OCI-LY7 (cell line): ENCODE measurements around the gene CRYZ. TPM values are rescaled to one million over a fixed set of nuclear protein-coding genes. Genes with fewer than 3 reads are reported as not detected.
A peak's percentile ranks its signal among the peaks of the same experiment; 100 is the strongest.

Experiments used
- Bru-seq: library from RNA; stranded (reverse); fragments of 400-500 nt; gene quantifications from one replicate; lab custom pipeline; 2021; lab: Mats Ljungman, UMichigan
- BruChase-seq, 2 experiments: library from RNA; stranded (reverse); fragments of 400-500 nt; gene quantifications; one replicate each; lab custom pipeline; 2021; lab: Mats Ljungman, UMichigan
- BruUV-seq: library from RNA; stranded (reverse); fragments of 400-500 nt; replicated peaks from 2 replicates; lab custom pipeline; 2021; lab: Mats Ljungman, UMichigan
- CTCF ChIA-PET: fragments of 300-600 bp; sonication (Branson Sonifier 250); formaldehyde crosslinking; loops from one replicate; lab custom pipeline; 2022; ENCODE audit warnings: antibody characterized with exemption; ENCODE audit not compliant: unreplicated experiment; lab: Charles Lee
- POLR2A ChIA-PET: fragments of 300-600 bp; sonication (Branson Sonifier 250); formaldehyde crosslinking; loops from one replicate; lab custom pipeline; 2022; ENCODE audit warnings: antibody characterized with exemption; lab: Charles Lee
- DNase-seq: peaks from one replicate; pipeline ENCODE4 v3.0.0-alpha.2; 2015; ENCODE audit warnings: low spot score
- H2AFZ ChIP-seq: fragments of 200-600 bp; sonication (generic), shearing (Covaris generic); 2 replicates; pipeline ENCODE4 v1.6.1; 2014; ENCODE audit warnings: mild to moderate bottlenecking, antibody characterized with exemption, low read length, moderate library complexity
- H3K27ac ChIP-seq: fragments of 200-600 bp; sonication (generic); 2 replicates; pipeline ENCODE4 v1.5.1; 2014; ENCODE audit warnings: mixed run types, low read depth, mild to moderate bottlenecking, moderate library complexity, low read length, inconsistent platforms; ENCODE audit not compliant: poor library complexity, severe bottlenecking
- H3K36me3 ChIP-seq: fragments of 200-600 bp; sonication (generic); 2 replicates; pipeline ENCODE4 v1.6.1; 2014; ENCODE audit warnings: mild to moderate bottlenecking, antibody characterized with exemption, low read length, moderate library complexity, mixed read lengths; ENCODE audit not compliant: insufficient read depth
- H3K4me1 ChIP-seq: fragments of 200-600 bp; sonication (generic); 2 replicates; pipeline ENCODE4 v1.5.1; 2014; ENCODE audit warnings: mild to moderate bottlenecking, low read length; ENCODE audit not compliant: insufficient read depth, poor library complexity, severe bottlenecking
- H3K4me2 ChIP-seq: fragments of 200-600 bp; sonication (generic); 2 replicates; pipeline ENCODE4 v1.6.1; 2014; ENCODE audit warnings: mild to moderate bottlenecking, low read length
- H3K4me3 ChIP-seq: fragments of 200-600 bp; sonication (generic); 2 replicates; pipeline ENCODE4 v1.5.1; 2014; ENCODE audit warnings: mild to moderate bottlenecking, low read depth, low read length; ENCODE audit not compliant: poor library complexity, severe bottlenecking
- H3K79me2 ChIP-seq: fragments of 200-600 bp; sonication (generic); 2 replicates; pipeline ENCODE4 v1.6.1; 2016; ENCODE audit warnings: low read depth, mild to moderate bottlenecking, low read length, moderate library complexity, mixed read lengths; ENCODE audit not compliant: insufficient read depth
- H3K9me2 ChIP-seq: fragments of 200-600 bp; sonication (generic); 2 replicates; pipeline ENCODE4 v1.6.1; 2016; ENCODE audit warnings: mild to moderate bottlenecking, low read length, mixed read lengths; ENCODE audit not compliant: insufficient read depth
- H3K9me3 ChIP-seq: fragments of 200-600 bp; sonication (generic); 2 replicates; pipeline ENCODE4 v1.6.1; 2014; ENCODE audit warnings: mild to moderate bottlenecking, mixed run types, low read length, mixed read lengths
- H4K20me1 ChIP-seq: fragments of 200-600 bp; sonication (generic); 2 replicates; pipeline ENCODE4 v1.6.1; 2014; ENCODE audit warnings: mild to moderate bottlenecking, antibody characterized with exemption, low read length, moderate library complexity, mixed read lengths; ENCODE audit not compliant: insufficient read depth
- CTCF ChIP-seq: fragments of 200-600 bp; sonication (generic); conservative IDR thresholded peaks from 2 replicates; pipeline ENCODE4 v1.5.1; 2014; ENCODE audit warnings: mild to moderate bottlenecking, antibody characterized with exemption, low read length, moderate library complexity, mixed read lengths
- EZH2phosphoT487 ChIP-seq: fragments of 200-600 bp; sonication (generic); IDR thresholded peaks from 2 replicates; pipeline ENCODE4 v1.6.1; 2018; ENCODE audit warnings: low read depth, borderline replicate concordance, mild to moderate bottlenecking, mixed run types, antibody characterized with exemption, low read length, moderate library complexity, mixed read lengths
- intact Hi-C: fragments of 100-400 bp; cut with micrococcal nuclease; formaldehyde crosslinking; loops from one replicate; pipeline ENCODE4 v1.10.0; 2022; ENCODE audit not compliant: unreplicated experiment
- long read RNA-seq: library from polyadenylated mRNA; stranded (forward); transcript quantifications from one replicate; pipeline ENCODE4 v2.0.0, GENCODE V29; 2022
- total RNA-seq, 2 experiments: library from RNA; depleted of rRNA in 1 of 2; stranded (reverse); fragments of >200 nt in 1 of 2; shearing (Covaris generic) in 1 of 2; gene quantifications; 2 replicates each; pipeline ENCODE4 v1.2.3, GENCODE V29; 2014 to 2022

Gene CRYZ
- total RNA-seq (2014; rRNA removed; shearing (Covaris generic)), result 20.6 and 27.8 TPM in 2 replicates
- total RNA-seq (2022), result 36.7 and 39.0 TPM in 2 replicates
- percentile 66 among the genes with signal in this experiment for Bru-seq, nascent RNA
- BruChase-seq, experiment 1, labeled RNA remaining after a 6-hour chase, result percentile 80 among the genes with signal in this experiment
- percentile 68 among the genes with signal in this experiment for BruChase-seq, experiment 2, labeled RNA remaining after a 2-hour chase
- long read RNA-seq, transcript CRYZ-201 (9 exons, 1,888 nt), result major isoform, 74 of 87 reads
- long read RNA-seq, partial matches to known transcripts, result 1 of 87 reads
- long read RNA-seq, other reads (novel, unspliced or antisense), result 4 of 87 reads

GRCh38 chr1:74732960-74733603 is at the start of gene CRYZ, which contains the start of gene TYW3:
CRYZ (minus strand) TSS chr1:74733050; CDS start chr1:74724821, 8,229 bp downstream.
TYW3 (plus strand) TSS chr1:74733152; CDS start chr1:74733245, 93 bp downstream.
- Histone ChIP-seq H4K20me1 (no peaks in the 10 kb centered on the region), H3K9me2 (no peaks in the 10 kb centered on the region), H3K9me3 (no peaks in the 10 kb centered on the region; the same call in 1 of the 2 replicates), H3K4me2 (peak within 1 kb of the TSS; percentile 88), H3K4me1 (peaks cover 21% of the 10 kb centered on the region), H2AFZ (peak within 1 kb of the TSS; percentile 99), H3K4me3 (peak within 1 kb of the TSS; percentile 95), H3K36me3 (peaks cover 41% of the 10 kb centered on the region), H3K27ac (peak within 1 kb of the TSS; percentile 86), H3K79me2 (peaks cover 23% of the 10 kb centered on the region; the same call in 1 of the 2 replicates)
- no peak for TF ChIP-seq EZH2phosphoT487
- no peak for TF ChIP-seq CTCF
- intact Hi-C loops, result loop anchor here (2.0 kb wide), 2 partner anchors 536 to 992 kb away; partner anchors contain the start of gene ACADM
- ChIA-PET CTCF (interaction anchor here (0.6 kb wide), 1 partner anchor 29 kb away, joined by 3 read pairs; no protein-coding TSS in a partner anchor), POLR2A (interaction anchor here (0.6 to 2.3 kb wide), 7 partner anchors 11 to 996 kb away, joined by 3 to 5 read pairs (median 4); no protein-coding TSS in a partner anchor)
- TSS peak; percentile 74 for BruUV-seq
- DNase-seq, result peak; percentile 87

GRCh38 chr1:74780594-74780993 is 47.7 kb upstream of the CRYZ start:
- TF ChIP-seq CTCF (no peak), EZH2phosphoT487 (no peak)
- intact Hi-C loops, result no loop called here
- no peaks in the 10 kb centered on the region for H3K9me2 ChIP-seq
- no peaks in the 10 kb centered on the region for H3K36me3 ChIP-seq
- ChIA-PET CTCF (no interaction called here), POLR2A (no interaction called here)
- no peaks in the 10 kb centered on the region for H3K9me3 ChIP-seq
- no peaks in the 10 kb centered on the region for H4K20me1 ChIP-seq
- no peak overlapping the region for H3K4me3 ChIP-seq
- no peak overlapping the region for H3K27ac ChIP-seq
- no peak for DNase-seq
- no TSS peak for BruUV-seq
- H3K4me2 ChIP-seq, result no peak overlapping the region
- H2AFZ ChIP-seq, result no peak overlapping the region
- no peaks in the 10 kb centered on the region for H3K79me2 ChIP-seq
- no peaks in the 10 kb centered on the region for H3K4me1 ChIP-seq
